NCI-H1694 treated with DMSO at 0.1 percent for 48 hours (cell line): Measurements from ENCODE around the gene OR2T12.
A peak's percentile ranks its signal among the peaks of the same experiment; 100 is the strongest.
"Not testable (repeated sequence)": the region's sequence is repeated elsewhere in the genome, so short reads cannot be mapped to it uniquely, and the experiment has no call there.

Source experiments
- DNase-seq: peaks from one replicate; lab custom pipeline; 2025; lab: John Stamatoyannopoulos, UW

Gene OR2T12

GRCh38 chr1:248303324-248303723 is at the start of gene OR2T12:
Gene OR2T12, minus strand, starts transcription at chr1:248303424. Its CDS starts 7,846 bp downstream, at chr1:248295578.
- no peak for DNase-seq

GRCh38 chr1:248348475-248348874 is 45.3 kb upstream of the OR2T12 start, which contains the start of gene OR14C36:
Gene OR14C36, plus strand, starts transcription at chr1:248348775. Its CDS starts 0 bp downstream, at chr1:248348775.
- no peak for DNase-seq

- DNase-seq = no peak
Observed at GRCh38 chr1:248343451-248343850, 40.2 kb upstream of the OR2T12 start.

GRCh38 chr1:248324468-248324867 is 21.2 kb upstream of the OR2T12 start, which contains the start of gene OR2M7:
Gene OR2M7, minus strand, starts transcription at chr1:248324568. Its CDS starts 0 bp downstream, at chr1:248324568.
- DNase-seq = no peak

- DNase-seq = no peak
Observed at GRCh38 chr1:248316796-248317195, 13.6 kb upstream of the OR2T12 start.

- DNase-seq = not testable (repeated sequence)
Observed at GRCh38 chr1:248306740-248307139, 3.5 kb upstream of the OR2T12 start.

GRCh38 chr1:248306103-248306502 is 2.9 kb upstream of the OR2T12 start:
- DNase-seq = no peak

- not testable (repeated sequence) for DNase-seq
Observed at GRCh38 chr1:248305672-248306071, 2.4 kb upstream of the OR2T12 start.

GRCh38 chr1:248288391-248288790 is 14.8 kb downstream of the OR2T12 start:
- no peak for DNase-seq

- no peak for DNase-seq
Observed at GRCh38 chr1:248277876-248278275, 25.3 kb downstream of the OR2T12 start, which contains the start of gene OR2T33. Gene OR2T33, minus strand, starts transcription at chr1:248277976. Its CDS starts 4,162 bp downstream, at chr1:248273814.

- DNase-seq = not testable (repeated sequence)
Observed at GRCh38 chr1:248273225-248273624, 30.0 kb downstream of the OR2T12 start.

- DNase-seq = no peak
Observed at GRCh38 chr1:248268178-248268577, 35.0 kb downstream of the OR2T12 start.

GRCh38 chr1:248259309-248259708 is 43.9 kb downstream of the OR2T12 start:
- DNase-seq = not testable (repeated sequence)

GRCh38 chr1:248243204-248243603 is 60.0 kb downstream of the OR2T12 start:
- peak; percentile 32 for DNase-seq
